CD4-positive, CD25-positive, alpha-beta regulatory T cell (primary cell): ENCODE results near the gene NKAP. TPM values are rescaled to one million over a fixed set of nuclear protein-coding genes. Genes with fewer than 3 reads are reported as not detected.

Source experiments
- ATAC-seq, 2 donors: fragments of 150-1000 bp; cut with Tn5 transposase; one replicate each; pipeline ENCODE4 v1.10.0; 2021; ENCODE audit warnings: low read depth in 2 of 2, moderate number of reproducible peaks in 2 of 2, moderate library complexity in 1 of 2
- DNase-seq, 3 donors: peaks; one replicate each; pipeline versions ENCODE4 v3.0.0 to v3.0.0-alpha.2; 2012 to 2022; ENCODE audit warnings: mixed read lengths in 1 of 3
- H3K27ac ChIP-seq: one replicate; pipeline ENCODE4 v1.7.0; 2013; ENCODE audit warnings: mild to moderate bottlenecking, low read length; ENCODE audit not compliant: insufficient read depth, poor library complexity, severe bottlenecking
- H3K27me3 ChIP-seq: one replicate; pipeline ENCODE4 v1.7.0; 2013; ENCODE audit warnings: low read length; ENCODE audit not compliant: control insufficient read depth, insufficient read depth
- H3K36me3 ChIP-seq: one replicate; pipeline ENCODE4 v1.7.0; 2013; ENCODE audit warnings: mild to moderate bottlenecking, low read length, moderate library complexity; ENCODE audit not compliant: control insufficient read depth, insufficient read depth
- H3K4me1 ChIP-seq: 2 replicates; pipeline ENCODE4 v1.7.0; 2013; ENCODE audit warnings: mild to moderate bottlenecking, low read length; ENCODE audit not compliant: insufficient read depth, control insufficient read depth, poor library complexity, severe bottlenecking
- H3K4me3 ChIP-seq: one replicate; pipeline ENCODE4 v1.7.0; 2013; ENCODE audit warnings: low read depth, mild to moderate bottlenecking, low read length, moderate library complexity
- H3K9me3 ChIP-seq, 2 experiments: 1 replicate in 1 of 2; 2 replicates in 1 of 2; pipeline ENCODE4 v1.7.0; 2013; ENCODE audit warnings: low read length in 2 of 2, mild to moderate bottlenecking in 1 of 2, moderate library complexity in 1 of 2; ENCODE audit not compliant: control insufficient read depth in 2 of 2
- H3K27ac Mint-ChIP-seq, 3 donors: one replicate each; pipeline ENCODE4 v1.8.0; 2020 to 2022; ENCODE audit warnings: mild to moderate bottlenecking in 3 of 3, mixed read lengths in 3 of 3, moderate library complexity in 2 of 3
- H3K27me3 Mint-ChIP-seq: one replicate; pipeline ENCODE4 v1.8.0; 2022; ENCODE audit warnings: mild to moderate bottlenecking, mixed read lengths
- H3K36me3 Mint-ChIP-seq: one replicate; pipeline ENCODE4 v1.8.0; 2020; ENCODE audit warnings: mixed read lengths
- H3K4me1 Mint-ChIP-seq, 4 donors: one replicate each; pipeline ENCODE4 v1.8.0; 2020 to 2022; ENCODE audit warnings: mixed read lengths in 4 of 4, mild to moderate bottlenecking in 1 of 4
- H3K4me3 Mint-ChIP-seq, 4 donors: one replicate each; pipeline ENCODE4 v1.8.0; 2020 to 2022; ENCODE audit warnings: mild to moderate bottlenecking in 4 of 4, mixed read lengths in 4 of 4, moderate library complexity in 3 of 4
- H3K9me3 Mint-ChIP-seq, 7 donors: one replicate each; pipeline ENCODE4 v1.8.0; 2020 to 2022; ENCODE audit warnings: mixed read lengths in 7 of 7, mild to moderate bottlenecking in 3 of 7, moderate library complexity in 2 of 7
- polyA plus RNA-seq, 4 donors: library from polyadenylated mRNA; unstranded; fragments of 300-500 nt; fragmentation: Illumina TruSeq; gene quantifications; one replicate each; pipeline ENCODE4 v1.2.3, GENCODE V29; 2021
- total RNA-seq: library from RNA; stranded (reverse); gene quantifications from one replicate; pipeline ENCODE4 v1.2.3, GENCODE V29; 2022

Gene NKAP
- total RNA-seq: 13.0 TPM
- polyA plus RNA-seq: 1 to 10 TPM; 2.5 to 3.9 (median 3.7) TPM

- ATAC-seq (peak; percentile 81 to 86), DNase-seq (peak; percentile 73 to 91 (median 83))
- no peaks in the 10 kb centered on the region for H3K36me3 ChIP-seq
- no peaks in the 10 kb centered on the region for H3K36me3 Mint-ChIP-seq
- no peaks in the 10 kb centered on the region for H3K9me3 ChIP-seq
- peak within 1 kb of the TSS; percentile 92 for H3K27ac ChIP-seq
- peaks cover 7% of the 10 kb centered on the region for H3K4me1 ChIP-seq
- peaks cover 2% of the 10 kb centered on the region for H3K27me3 Mint-ChIP-seq
- peak within 1 kb of the TSS; percentile 90 for H3K4me3 ChIP-seq
- H3K27me3 ChIP-seq: no peaks in the 10 kb centered on the region
- no peaks in the 10 kb centered on the region for H3K9me3 Mint-ChIP-seq
- H3K27ac Mint-ChIP-seq: peak within 1 kb of the TSS; percentile 94 to 97 (median 97)
- H3K4me3 Mint-ChIP-seq: peak within 1 kb of the TSS; percentile 87 to 96 (median 92)
- H3K4me1 Mint-ChIP-seq: peaks cover 0 to 31% (median 9%) of the 10 kb centered on the region in 4 donors
Measured at GRCh38 chrX:119943185-119943988, at the start of gene NKAP. NKAP (minus strand) TSS chrX:119943751; CDS start chrX:119943605, 146 bp downstream.

- Mint-ChIP-seq H3K4me1 (peaks cover 0 to 18% (median 0%) of the 10 kb centered on the region in 4 donors), H3K9me3 (peaks cover 0 to 3% (median 0%) of the 10 kb centered on the region in 7 donors), H3K27me3 (peaks cover 75% of the 10 kb centered on the region), H3K27ac (no peak overlapping the region), H3K36me3 (no peaks in the 10 kb centered on the region), H3K4me3 (peak overlapping the region in 2 of 4 donors; percentile 69 to 74)
- no peaks in the 10 kb centered on the region for H3K9me3 ChIP-seq
- H3K36me3 ChIP-seq: no peaks in the 10 kb centered on the region
- H3K4me3 ChIP-seq: no peak overlapping the region
- ATAC-seq: no peak
- H3K4me1 ChIP-seq: peaks cover 12% of the 10 kb centered on the region
- peaks cover 20% of the 10 kb centered on the region for H3K27me3 ChIP-seq
- H3K27ac ChIP-seq: no peak overlapping the region
- no peak for DNase-seq
Measured at GRCh38 chrX:119991005-119991787, 47.6 kb upstream of the NKAP start.

GRCh38 chrX:119990556-119991004 is 47.0 kb upstream of the NKAP start:
- no peaks in the 10 kb centered on the region for H3K36me3 ChIP-seq
- ATAC-seq: no peak
- no peaks in the 10 kb centered on the region for H3K9me3 ChIP-seq
- peaks cover 23% of the 10 kb centered on the region for H3K27me3 ChIP-seq
- Mint-ChIP-seq H3K9me3 (peaks cover 0 to 3% (median 0%) of the 10 kb centered on the region in 7 donors), H3K27ac (no peak overlapping the region), H3K36me3 (no peaks in the 10 kb centered on the region), H3K4me1 (peaks cover 0 to 18% (median 0%) of the 10 kb centered on the region in 4 donors), H3K27me3 (peaks cover 71% of the 10 kb centered on the region), H3K4me3 (peak overlapping the region; percentile 21 to 74 (median 52))
- no peak for DNase-seq
- no peak overlapping the region for H3K4me3 ChIP-seq
- H3K27ac ChIP-seq: no peak overlapping the region
- H3K4me1 ChIP-seq: peaks cover 12% of the 10 kb centered on the region

- H3K36me3 Mint-ChIP-seq: no peaks in the 10 kb centered on the region
- peaks cover 12% of the 10 kb centered on the region for H3K4me1 ChIP-seq
- ATAC-seq: no peak
- H3K27me3 ChIP-seq: peaks cover 22% of the 10 kb centered on the region
- DNase-seq: no peak
- no peak overlapping the region for H3K4me3 ChIP-seq
- no peaks in the 10 kb centered on the region for H3K9me3 ChIP-seq
- peaks cover 0 to 3% (median 0%) of the 10 kb centered on the region in 7 donors for H3K9me3 Mint-ChIP-seq
- peaks cover 65% of the 10 kb centered on the region for H3K27me3 Mint-ChIP-seq
- peaks cover 0 to 18% (median 0%) of the 10 kb centered on the region in 4 donors for H3K4me1 Mint-ChIP-seq
- H3K27ac Mint-ChIP-seq: no peak overlapping the region
- no peaks in the 10 kb centered on the region for H3K36me3 ChIP-seq
- H3K4me3 Mint-ChIP-seq: peak overlapping the region; percentile 17 to 69 (median 31)
- H3K27ac ChIP-seq: no peak overlapping the region
Measured at GRCh38 chrX:119989905-119990555, 46.5 kb upstream of the NKAP start.

- H3K27ac ChIP-seq: no peak overlapping the region
- ATAC-seq: no peak
- no peak for DNase-seq
- Mint-ChIP-seq H3K4me3 (no peak overlapping the region), H3K36me3 (no peaks in the 10 kb centered on the region), H3K27ac (no peak overlapping the region), H3K27me3 (peaks cover 50% of the 10 kb centered on the region), H3K9me3 (peaks cover 0 to 3% (median 0%) of the 10 kb centered on the region in 7 donors), H3K4me1 (peaks cover 0 to 12% (median 0%) of the 10 kb centered on the region in 4 donors)
- no peaks in the 10 kb centered on the region for H3K36me3 ChIP-seq
- peaks cover 9% of the 10 kb centered on the region for H3K4me1 ChIP-seq
- no peak overlapping the region for H3K4me3 ChIP-seq
- H3K9me3 ChIP-seq: no peaks in the 10 kb centered on the region
- peaks cover 20% of the 10 kb centered on the region for H3K27me3 ChIP-seq
Measured at GRCh38 chrX:119986203-119986602, 42.7 kb upstream of the NKAP start.

- no peak overlapping the region for H3K4me3 ChIP-seq
- H3K36me3 Mint-ChIP-seq: no peaks in the 10 kb centered on the region
- no peaks in the 10 kb centered on the region for H3K36me3 ChIP-seq
- no peak overlapping the region for H3K27ac Mint-ChIP-seq
- H3K4me1 ChIP-seq: no peaks in the 10 kb centered on the region
- no peak overlapping the region for H3K27ac ChIP-seq
- peaks cover 39% of the 10 kb centered on the region for H3K27me3 Mint-ChIP-seq
- no peak overlapping the region for H3K4me3 Mint-ChIP-seq
- H3K27me3 ChIP-seq: peaks cover 20% of the 10 kb centered on the region
- H3K9me3 Mint-ChIP-seq: peaks cover 0 to 2% (median 0%) of the 10 kb centered on the region in 7 donors
- H3K9me3 ChIP-seq: no peaks in the 10 kb centered on the region
- ATAC-seq: no peak
- H3K4me1 Mint-ChIP-seq: peaks cover 0 to under 1% (median 0%) of the 10 kb centered on the region in 4 donors
- DNase-seq: no peak
Measured at GRCh38 chrX:119984652-119985051, 41.1 kb upstream of the NKAP start.

GRCh38 chrX:119983494-119983893 is 39.9 kb upstream of the NKAP start:
- H3K36me3 ChIP-seq: no peaks in the 10 kb centered on the region
- no peak overlapping the region for H3K27ac Mint-ChIP-seq
- peaks cover 0 to 2% (median 0%) of the 10 kb centered on the region in 7 donors for H3K9me3 Mint-ChIP-seq
- H3K9me3 ChIP-seq: no peaks in the 10 kb centered on the region
- no peaks in the 10 kb centered on the region for H3K36me3 Mint-ChIP-seq
- no peaks in the 10 kb centered on the region for H3K4me1 Mint-ChIP-seq
- no peak overlapping the region for H3K27ac ChIP-seq
- DNase-seq (no peak), ATAC-seq (no peak)
- no peak overlapping the region for H3K4me3 ChIP-seq
- H3K4me3 Mint-ChIP-seq: no peak overlapping the region
- H3K4me1 ChIP-seq: no peaks in the 10 kb centered on the region
- peaks cover 32% of the 10 kb centered on the region for H3K27me3 Mint-ChIP-seq
- H3K27me3 ChIP-seq: peaks cover 17% of the 10 kb centered on the region
